Skeletal muscle cell (primary cell): ENCODE results near the gene BSND.

Experiments
- DNase-seq: peaks from one replicate; pipeline ENCODE4 v3.0.0-alpha.2; 2010; ENCODE audit warnings: low read depth
- H3K4me3 ChIP-seq: 2 replicates; pipeline ENCODE4 v1.5.1; 2011; ENCODE audit warnings: low read depth, mild to moderate bottlenecking, control low read depth, low read length, moderate library complexity

The BSND gene

DNA sequence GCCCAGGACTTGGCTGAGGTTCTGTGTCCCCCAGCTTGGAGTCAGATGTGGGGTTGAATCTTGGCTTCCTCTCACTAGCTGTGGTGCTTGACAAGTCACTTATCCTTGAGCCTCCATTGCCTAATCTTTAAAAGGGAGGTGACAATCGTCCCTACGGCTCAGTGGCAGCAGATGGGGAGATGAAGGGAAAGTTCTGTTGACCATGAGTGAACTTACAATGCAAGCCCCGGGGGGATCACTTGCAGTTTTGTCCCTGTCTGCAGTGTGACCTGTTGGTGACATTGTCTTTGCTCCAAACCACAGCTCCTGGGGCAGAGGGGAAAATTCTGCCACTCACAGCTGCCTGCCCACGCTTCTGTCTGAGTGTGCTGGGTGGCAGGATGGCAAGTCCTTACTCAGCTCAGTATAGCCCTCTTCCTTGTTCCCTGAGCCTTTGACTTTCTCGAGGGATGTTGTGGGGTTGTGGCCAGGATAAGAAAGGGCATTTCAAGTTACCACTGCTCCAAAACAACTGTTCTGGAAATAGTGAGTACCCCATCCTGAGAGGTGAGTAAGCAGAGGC lies 42.3 kb downstream of the BSND start:
- H3K4me3 ChIP-seq: peak overlapping the region; percentile 50
- DNase-seq: no peak

DNA sequence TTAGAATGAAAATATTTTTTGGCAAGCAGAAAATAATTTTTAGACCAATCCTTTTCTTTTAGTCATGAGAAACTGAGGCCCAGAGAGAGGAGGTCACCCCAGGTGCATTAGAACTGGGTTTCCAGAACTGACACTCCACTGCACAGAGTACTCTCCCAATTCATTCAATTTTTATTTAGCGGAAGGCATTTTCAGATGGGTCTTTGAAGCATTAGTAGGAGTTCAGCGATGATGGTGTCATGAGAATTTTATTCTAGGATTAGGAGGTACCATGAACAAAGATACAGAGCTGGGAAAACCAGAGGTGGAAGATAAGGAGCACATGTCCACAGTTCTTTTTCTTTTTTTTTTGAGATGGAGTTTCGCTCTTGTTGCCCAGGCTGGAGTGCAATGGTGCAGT lies 42.9 kb downstream of the BSND start:
- H3K4me3 ChIP-seq: no peak overlapping the region
- no peak for DNase-seq

- DNase-seq: no peak
- no peak overlapping the region for H3K4me3 ChIP-seq
Measured at GRCh38 chr1:55043011-55043410, 44.3 kb downstream of the BSND start.

DNA sequence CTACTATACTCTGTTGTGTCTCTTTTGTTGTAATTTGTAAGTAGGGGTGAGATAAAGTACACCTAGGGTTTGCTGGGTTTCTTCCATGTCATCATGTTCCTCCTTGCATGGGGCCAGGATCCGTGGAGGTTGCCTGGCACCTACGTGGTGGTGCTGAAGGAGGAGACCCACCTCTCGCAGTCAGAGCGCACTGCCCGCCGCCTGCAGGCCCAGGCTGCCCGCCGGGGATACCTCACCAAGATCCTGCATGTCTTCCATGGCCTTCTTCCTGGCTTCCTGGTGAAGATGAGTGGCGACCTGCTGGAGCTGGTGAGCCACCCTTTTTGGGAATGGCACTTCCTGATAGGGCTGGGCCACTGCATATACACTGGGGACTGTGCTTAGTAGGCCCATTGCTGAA lies 45.0 kb downstream of the BSND start:
- no peak for DNase-seq
- H3K4me3 ChIP-seq: no peak overlapping the region

DNA sequence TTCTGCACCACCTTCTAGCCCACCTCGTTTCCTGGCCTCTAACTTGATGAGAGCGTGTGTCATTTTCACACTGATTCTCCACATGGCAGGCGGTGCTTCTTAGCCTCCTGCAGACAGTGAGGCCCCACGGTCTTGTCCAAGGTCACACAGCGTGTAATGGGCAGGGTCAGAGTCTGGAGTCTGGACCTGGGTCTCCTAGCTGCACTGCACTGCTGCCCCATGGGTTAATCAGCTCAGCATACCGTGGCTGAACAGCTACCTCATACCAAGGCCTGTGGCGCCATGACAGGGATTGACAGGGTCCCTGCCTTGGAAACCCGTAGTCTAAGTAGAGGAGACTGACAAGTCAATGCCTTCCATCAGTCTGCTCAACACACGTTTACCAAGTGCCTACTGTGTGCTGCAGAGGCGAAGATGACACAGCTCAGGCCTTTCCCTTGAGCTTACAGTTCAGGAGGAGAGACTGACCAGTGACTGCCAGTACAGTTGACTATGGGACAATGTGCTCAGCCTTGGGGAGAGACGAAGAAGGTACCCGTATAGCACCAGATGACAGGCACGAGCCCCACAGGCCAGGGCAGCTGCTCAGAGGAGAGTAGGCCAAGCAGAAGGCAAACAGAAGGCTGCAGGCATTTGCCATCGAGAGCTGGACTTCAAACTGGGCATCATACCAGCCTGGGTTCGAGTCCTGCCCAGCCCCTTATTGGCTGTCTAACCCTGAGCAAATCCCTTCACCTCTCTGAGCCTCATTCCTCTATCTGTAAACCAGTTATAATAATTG lies 46.1 kb downstream of the BSND start:
- no peak for DNase-seq

GRCh38 chr1:55045430-55045829 lies 46.7 kb downstream of the BSND start:
- H3K4me3 ChIP-seq: no peak overlapping the region
- DNase-seq: no peak

More for the DNA sequence above, 46.1 kb downstream of the BSND start:
- no peak overlapping the region for H3K4me3 ChIP-seq

DNA sequence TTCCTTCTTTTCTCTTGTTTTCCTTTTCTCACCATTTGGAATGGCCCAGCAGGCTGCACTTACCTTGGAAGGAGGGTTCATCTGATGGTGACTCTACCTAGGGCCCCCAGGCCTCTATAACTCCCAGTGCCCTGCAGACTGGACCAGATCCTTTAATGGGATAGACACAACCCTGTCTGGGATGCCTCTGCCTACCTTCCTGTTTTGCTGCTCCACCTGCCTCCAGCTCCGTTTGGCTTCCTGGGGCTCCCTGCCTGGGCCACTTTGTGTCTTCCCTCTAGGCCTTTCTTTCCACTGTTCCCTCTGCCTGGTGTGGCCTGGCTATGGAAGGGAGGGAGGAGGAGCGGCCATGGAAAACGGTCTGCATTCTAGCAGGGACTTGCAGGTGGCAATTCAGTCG lies 48.1 kb downstream of the BSND start:
- DNase-seq: no peak
- H3K4me3 ChIP-seq: no peak overlapping the region

DNA sequence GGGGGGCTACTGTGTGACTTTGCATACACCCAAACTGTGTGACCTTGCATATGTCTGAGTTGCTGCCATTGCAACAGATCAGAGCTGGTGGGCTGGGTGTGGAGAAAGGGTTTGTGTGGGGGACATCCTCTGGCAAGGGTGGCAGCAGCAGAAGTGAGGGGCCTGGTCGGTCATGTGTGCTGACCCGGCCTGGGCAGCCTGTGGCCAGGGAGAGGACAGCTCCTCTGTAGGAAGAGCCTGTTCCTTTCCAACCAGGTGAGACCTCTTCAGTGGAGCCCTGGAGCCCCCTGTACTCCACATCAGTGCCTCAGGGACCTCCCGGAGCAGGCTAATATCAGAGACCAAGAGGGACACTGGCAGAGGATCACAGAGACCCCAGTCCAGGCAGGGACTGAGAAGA lies 48.9 kb downstream of the BSND start:
- DNase-seq: no peak
- no peak overlapping the region for H3K4me3 ChIP-seq

- DNase-seq: no peak
- H3K4me3 ChIP-seq: no peak overlapping the region
Measured at GRCh38 chr1:55048453-55049270, 49.9 kb downstream of the BSND start.

DNA sequence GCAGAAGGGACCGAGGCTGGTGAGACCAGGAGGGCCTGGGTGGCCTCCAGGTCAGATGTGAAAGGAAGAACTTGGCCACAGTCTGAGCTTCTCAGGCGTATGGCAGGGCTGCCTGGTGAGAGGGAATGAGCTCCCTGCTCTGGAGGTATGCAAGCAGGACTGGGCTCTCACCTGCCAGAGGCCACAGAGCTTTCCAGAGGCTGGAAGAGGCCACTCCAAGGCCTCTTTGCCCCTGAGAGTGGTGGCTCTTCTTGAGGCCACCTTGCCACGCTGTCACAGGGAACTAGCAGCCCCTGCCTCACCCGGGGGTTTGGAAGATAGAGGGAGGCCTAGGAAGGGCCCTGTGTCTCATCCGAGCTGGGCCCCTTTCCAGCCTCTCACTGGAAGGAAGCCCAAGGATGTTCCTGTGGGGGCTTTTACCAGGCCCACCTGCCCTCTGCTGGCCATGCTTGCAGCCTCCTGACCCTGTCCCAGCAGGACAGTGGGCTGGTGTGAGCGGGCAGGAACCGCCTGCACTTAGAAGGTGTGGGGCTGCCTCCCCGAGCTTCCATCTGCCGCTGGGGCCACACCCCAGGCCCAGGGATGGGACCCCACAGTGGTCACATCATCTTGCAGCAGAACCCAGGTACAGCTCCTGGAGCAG lies 50.7 kb downstream of the BSND start:
- no peak for DNase-seq
- no peak overlapping the region for H3K4me3 ChIP-seq

GRCh38 chr1:55049914-55050278 lies 51.2 kb downstream of the BSND start:
- no peak overlapping the region for H3K4me3 ChIP-seq
- no peak for DNase-seq

DNA sequence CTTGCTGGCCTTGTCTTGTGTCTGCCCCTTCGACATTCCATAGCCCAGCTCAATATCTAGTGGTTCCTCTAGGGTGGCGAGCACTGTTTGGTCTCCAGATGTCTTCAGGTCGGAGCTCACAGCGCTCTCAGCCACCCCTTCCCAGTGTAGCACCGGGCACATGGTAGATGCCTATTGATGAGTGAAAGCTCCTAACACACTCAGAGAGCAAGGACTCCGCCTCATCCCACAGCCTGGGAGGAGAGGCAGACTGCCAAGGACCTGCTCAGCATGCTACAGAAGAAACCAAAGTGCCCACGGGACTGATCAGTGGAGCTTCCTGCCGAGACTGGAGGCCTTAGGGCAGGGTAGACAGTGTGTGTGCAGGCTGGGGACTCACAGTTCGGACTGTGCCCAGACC lies 51.5 kb downstream of the BSND start:
- no peak overlapping the region for H3K4me3 ChIP-seq
- DNase-seq: peak; percentile 47

GRCh38 chr1:55051169-55051568 lies 52.4 kb downstream of the BSND start:
- H3K4me3 ChIP-seq: no peak overlapping the region
- no peak for DNase-seq

DNA sequence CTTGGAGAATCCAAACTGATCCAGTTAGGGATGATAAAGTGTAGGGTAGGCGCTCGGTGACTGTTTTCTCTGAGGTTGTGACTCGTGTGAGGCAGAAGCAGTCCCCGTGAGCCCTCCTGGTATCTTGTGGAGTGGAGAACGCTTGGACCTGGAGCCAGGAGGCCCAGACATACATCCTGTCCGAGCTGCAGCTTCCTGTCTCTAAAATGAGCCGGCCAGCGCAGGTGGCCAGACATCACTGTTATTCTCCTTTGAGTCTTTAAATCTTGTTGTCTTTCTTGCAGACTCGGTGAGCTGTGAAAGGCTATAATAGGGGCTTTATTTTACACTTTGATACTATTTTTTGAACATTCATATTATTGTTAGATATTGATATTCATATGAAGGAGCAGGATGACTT lies 52.9 kb downstream of the BSND start:
- H3K4me3 ChIP-seq: no peak overlapping the region
- DNase-seq: no peak

GRCh38 chr1:55052221-55053142 lies 53.7 kb downstream of the BSND start:
- no peak overlapping the region for H3K4me3 ChIP-seq
- no peak for DNase-seq

- no peak overlapping the region for H3K4me3 ChIP-seq
- DNase-seq: no peak
Measured at GRCh38 chr1:55053265-55053954, 54.7 kb downstream of the BSND start.

GRCh38 chr1:55054396-55054795 lies 55.7 kb downstream of the BSND start:
- no peak for DNase-seq
- no peak overlapping the region for H3K4me3 ChIP-seq

DNA sequence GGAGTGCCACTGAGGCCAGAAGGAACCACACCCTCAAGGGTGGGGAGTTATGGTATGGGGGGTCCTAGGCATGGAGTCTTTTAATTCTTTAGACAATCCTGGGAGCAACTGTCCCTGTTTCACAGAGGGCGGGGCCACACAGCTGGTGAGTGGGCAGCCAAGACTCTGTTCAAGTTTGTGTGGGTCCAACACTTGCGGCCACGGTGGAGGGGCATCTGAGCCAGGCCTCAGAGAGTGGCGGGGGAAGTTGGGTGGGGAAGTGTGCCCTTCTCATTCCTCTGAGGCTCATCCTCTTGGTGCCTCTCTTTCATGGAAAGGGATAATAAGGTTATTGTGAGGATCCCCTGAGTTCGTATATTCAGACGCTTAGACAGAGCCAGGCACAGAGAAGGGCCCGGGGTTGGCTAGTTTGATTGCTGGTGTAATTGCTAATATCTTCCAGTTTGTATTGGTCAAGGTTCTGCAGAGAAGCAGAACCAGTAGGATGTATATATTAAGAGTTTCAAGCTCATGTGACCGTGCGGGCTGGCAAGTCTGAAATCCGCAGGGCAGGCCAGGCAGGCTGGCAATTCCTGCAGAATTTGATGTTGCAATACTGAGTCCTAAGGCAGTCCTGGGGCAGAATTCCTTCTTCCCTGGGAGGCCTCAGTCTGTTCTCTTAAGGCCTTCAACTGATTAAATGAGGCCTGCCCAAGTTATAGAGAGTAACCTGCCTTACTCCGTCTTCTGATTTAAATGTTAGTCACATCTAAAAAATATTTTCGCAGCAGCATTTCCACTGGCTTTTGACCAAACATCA lies 56.5 kb downstream of the BSND start:
- no peak for DNase-seq
- H3K4me3 ChIP-seq: no peak overlapping the region
